Gastroesophageal sphincter (tissue), 3 donors: Measurements from ENCODE around the gene KIF27.
"Not testable (repeated sequence)": the region's sequence is repeated elsewhere in the genome, so short reads cannot be mapped to it uniquely, and the experiment has no call there.

Source experiments
- CTCF ChIP-seq, 4 experiments: fragments of 200-600 bp in 2 of 4; fragments of 450-650 bp in 2 of 4; sonication (generic) in 1 of 4; IDR thresholded peaks; one replicate each; pipeline ENCODE4 v1.5.1; 2017 to 2019; ENCODE audit warnings: antibody characterized with exemption in 4 of 4, mild to moderate bottlenecking in 2 of 4, moderate library complexity in 2 of 4
- EP300 ChIP-seq: sonication (generic); formaldehyde crosslinking; IDR thresholded peaks from one replicate; pipeline ENCODE4 v1.6.1; 2017; ENCODE audit warnings: antibody characterized with exemption, mild to moderate bottlenecking
- POLR2A ChIP-seq, 2 donors: fragments of 450-650 bp; IDR thresholded peaks; one replicate each; pipeline ENCODE4 v1.6.1; 2017; ENCODE audit warnings: antibody characterized with exemption in 2 of 2, mild to moderate bottlenecking in 2 of 2, moderate library complexity in 1 of 2
- POLR2AphosphoS5 ChIP-seq: sonication (generic); formaldehyde crosslinking; IDR thresholded peaks from one replicate; pipeline ENCODE4 v1.6.1; 2017; ENCODE audit warnings: antibody characterized with exemption

GRCh38 chr9:83803941-83804340, 117.3 kb downstream of the KIF27 start:
- TF ChIP-seq CTCF (IDR thresholded peaks at IDR 0.05); POLR2AphosphoS5; POLR2A (IDR thresholded peaks at IDR 0.05); EP300: not testable (repeated sequence)
